ENCODE results near the gene GUK1.

GUK1 gene

DNA sequence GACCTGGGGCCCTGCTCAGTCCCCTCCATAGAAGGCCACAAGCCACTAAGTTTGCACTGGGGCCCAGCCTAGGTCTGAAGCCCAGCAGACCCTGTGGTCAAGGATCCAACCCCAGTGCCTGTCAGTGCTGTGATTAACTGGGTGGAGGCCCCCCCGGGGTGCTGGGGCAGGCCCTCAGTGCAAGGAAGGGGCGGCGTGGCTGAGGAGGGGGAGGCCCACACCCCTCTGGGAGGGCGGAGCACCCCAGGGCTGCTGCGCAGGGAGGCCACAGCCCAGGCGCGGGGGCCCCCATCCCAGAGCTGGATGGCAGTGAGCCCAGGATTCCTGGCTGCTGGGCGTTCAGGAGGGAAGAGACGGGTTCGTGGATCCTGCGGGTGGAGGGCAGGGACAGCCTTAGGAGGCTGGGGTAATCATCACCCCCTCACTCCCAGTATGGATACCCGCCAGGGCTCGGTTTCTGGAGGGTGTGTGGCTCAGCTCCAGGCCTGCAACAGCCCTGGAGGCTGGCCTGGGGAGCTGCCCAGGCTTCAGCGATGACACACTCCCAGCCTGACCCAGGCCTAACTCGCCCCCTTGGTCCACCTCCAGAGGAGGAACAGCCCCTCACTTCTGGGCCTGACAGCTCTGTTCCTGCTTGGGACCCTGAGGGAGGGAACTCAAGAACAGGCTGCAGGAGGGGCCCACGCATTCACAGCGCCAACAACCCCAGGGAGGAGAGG, 10.5 kb downstream of the GUK1 start:
- DNase-seq, result no peak

GRCh38 chr1:228151180-228151925, 11.3 kb downstream of the GUK1 start:
- DNase-seq, result no peak

- no peak for DNase-seq
These were observed 12.2 kb downstream of the GUK1 start for GRCh38 chr1:228152097-228152917.

GRCh38 chr1:228152918-228153258, 12.8 kb downstream of the GUK1 start:
- no peak for DNase-seq

GRCh38 chr1:228154021-228154669, 14.1 kb downstream of the GUK1 start:
- no peak for DNase-seq

- DNase-seq, result no peak
These were observed 14.8 kb downstream of the GUK1 start for GRCh38 chr1:228154670-228155571.

DNA sequence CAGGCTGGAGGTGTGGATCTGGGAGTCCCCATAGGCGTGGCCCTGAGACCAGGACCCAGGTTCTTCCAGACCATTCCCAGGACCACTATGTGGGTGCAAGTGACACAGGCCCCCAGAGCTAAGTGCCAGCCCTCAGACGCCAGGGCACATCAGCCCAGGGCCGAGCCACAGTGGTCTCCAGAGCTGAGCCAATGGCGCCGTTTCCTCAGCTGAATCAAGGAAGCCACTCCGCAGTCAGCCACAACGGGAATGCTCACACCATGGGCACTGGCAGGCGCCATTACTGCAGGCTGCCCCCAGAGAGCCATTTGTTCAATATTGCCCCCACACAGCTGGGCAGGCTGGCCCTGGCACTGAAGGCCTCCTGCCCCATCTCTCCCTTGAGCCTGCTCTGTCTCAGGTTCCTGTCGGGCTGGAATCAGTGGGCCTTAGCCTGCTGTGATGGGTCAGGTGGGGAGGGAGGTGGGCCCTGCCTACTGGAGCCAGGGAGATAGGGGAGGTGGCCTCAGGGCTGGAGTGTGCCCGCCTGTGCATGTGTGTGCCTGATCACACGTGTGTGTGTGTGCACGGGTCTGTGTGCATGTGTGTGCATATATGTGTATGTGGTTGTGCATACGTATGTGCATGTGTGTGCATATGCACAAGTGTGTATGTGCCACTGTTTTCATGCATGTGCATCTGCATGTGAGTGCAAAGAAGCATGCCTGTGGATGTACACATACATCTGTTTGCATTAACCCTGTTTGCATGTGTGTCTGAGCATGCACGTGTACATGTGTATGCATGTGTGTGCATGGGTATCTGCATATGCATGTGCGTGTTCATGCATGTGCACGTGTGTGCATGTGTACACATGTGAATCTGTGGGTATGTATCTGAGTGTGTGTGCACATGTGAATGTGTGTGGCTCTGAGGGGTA, 15.8 kb downstream of the GUK1 start:
- DNase-seq, result no peak

GRCh38 chr1:228156515-228156881, 16.4 kb downstream of the GUK1 start:
- no peak for DNase-seq

DNA sequence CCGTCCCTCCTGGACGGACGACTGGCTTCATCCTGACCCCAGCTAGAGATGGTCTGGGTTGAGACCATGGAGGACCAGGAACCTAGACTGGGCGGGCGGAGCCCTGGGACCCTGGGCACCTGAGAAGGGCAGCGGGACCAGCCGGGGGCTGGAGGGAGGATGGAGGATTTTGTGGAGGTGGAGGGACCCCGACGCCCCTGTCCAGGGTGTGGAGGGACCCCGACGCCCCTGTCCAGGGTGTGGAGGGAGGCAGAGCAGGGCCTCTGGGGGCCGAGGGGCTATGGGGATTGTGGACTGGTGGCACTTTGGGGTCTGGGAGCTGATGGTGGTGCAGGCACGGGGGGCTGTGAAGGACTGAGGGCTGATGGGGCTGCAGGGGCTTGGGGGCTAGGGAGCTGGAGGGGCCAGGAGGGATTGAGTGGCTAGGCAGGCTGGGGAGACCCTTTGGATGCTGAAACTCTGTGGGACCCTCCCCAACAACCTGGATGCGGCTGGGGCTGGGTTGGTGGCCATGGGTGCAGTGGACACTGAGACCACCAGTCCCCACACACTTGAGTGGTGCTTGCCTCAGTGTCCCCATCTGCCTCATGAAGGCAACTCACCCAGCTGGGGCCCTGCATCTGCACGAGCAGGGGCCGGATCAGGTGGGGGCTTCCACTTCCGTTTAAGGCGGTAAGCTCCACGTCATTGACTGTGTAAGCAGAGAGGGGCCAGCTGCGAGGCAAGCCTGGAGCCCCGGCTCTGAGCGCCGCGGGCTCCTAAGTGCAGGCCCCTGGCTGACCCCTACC, 17.1 kb downstream of the GUK1 start:
- DNase-seq, result no peak

GRCh38 chr1:228157729-228158126, 17.6 kb downstream of the GUK1 start:
- DNase-seq, result no peak

DNA sequence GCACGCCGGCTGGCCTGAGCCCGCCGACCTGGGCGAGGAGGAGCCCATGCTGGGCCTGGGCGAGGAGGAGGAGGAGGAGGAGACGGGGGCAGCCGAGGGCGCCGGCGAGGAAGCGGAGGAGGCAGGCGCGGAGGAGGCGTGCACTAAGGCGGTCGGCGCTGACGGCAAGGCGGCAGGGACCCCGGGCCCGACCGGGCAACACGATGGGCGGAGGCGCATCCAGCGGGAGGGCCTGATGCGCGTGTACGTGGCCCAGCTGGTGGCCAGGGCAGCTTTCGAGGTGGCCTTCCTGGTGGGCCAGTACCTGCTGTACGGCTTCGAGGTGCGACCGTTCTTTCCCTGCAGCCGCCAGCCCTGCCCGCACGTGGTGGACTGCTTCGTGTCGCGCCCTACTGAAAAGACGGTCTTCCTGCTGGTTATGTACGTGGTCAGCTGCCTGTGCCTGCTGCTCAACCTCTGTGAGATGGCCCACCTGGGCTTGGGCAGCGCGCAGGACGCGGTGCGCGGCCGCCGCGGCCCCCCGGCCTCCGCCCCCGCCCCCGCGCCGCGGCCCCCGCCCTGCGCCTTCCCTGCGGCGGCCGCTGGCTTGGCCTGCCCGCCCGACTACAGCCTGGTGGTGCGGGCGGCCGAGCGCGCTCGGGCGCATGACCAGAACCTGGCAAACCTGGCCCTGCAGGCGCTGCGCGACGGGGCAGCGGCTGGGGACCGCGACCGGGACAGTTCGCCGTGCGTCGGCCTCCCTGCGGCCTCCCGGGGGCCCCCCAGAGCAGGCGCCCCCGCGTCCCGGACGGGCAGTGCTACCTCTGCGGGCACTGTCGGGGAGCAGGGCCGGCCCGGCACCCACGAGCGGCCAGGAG, 18.3 kb downstream of the GUK1 start:
- DNase-seq, result no peak

DNA sequence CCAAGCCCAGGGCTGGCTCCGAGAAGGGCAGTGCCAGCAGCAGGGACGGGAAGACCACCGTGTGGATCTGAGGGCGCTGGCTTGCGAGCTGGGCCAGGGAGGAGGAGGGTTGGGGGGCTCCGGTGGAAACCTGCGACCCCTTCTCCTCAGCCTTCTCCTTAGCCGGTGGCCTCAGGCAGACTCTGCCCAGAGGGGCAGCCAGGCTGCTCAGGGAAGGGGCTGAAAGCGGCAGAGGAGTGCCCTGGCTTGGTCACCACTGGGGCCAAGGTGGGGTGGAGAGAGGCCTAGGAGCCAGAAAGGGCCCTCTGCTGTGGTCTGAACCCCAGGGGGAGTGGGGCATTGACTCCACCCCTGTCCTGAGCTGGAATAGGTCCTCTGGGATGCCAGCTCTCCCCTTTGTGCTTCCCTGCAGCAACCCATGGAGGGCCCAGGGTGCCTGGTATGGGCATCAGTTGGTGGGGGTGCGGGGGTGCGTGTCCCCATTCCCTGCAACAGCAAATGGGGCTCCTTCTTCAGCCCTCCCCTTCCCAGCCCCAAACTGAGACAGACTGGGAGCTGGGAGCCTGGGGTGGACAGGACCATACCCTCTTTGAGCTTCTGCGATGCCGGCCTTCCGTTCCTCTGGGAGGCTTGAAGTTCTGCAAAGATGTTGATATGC, 19.1 kb downstream of the GUK1 start:
- DNase-seq, result no peak

DNA sequence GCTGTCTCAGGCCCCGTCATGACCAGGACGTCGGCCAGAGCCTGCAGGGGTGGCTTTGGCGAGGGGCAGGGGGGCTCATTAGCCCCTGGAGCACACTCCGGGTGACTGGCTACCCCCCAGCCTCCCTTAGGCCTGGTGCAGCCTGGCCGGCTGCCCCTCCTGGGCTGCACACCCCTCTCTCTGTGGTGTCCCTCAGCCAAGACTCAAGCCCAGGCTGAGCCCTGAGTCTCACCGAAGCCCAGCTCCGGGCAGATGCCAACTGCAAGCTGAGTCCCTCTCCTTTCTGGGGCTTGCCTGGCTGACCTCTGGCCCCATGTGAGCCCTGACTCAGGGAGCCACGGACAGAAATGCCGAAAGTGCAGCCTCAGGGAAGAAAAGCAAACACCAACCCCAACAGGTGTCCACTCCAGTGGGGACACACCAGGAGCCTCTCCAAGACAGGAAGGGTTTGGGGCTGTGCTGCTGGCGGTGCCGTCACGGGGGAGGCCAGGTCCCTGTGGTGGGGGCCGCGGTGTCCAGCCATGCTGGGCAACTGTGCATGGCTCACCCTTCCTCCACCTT, 20.2 kb downstream of the GUK1 start:
- DNase-seq, result no peak

- no peak for DNase-seq
These were observed 21.3 kb downstream of the GUK1 start for GRCh38 chr1:228161362-228161761.

DNA sequence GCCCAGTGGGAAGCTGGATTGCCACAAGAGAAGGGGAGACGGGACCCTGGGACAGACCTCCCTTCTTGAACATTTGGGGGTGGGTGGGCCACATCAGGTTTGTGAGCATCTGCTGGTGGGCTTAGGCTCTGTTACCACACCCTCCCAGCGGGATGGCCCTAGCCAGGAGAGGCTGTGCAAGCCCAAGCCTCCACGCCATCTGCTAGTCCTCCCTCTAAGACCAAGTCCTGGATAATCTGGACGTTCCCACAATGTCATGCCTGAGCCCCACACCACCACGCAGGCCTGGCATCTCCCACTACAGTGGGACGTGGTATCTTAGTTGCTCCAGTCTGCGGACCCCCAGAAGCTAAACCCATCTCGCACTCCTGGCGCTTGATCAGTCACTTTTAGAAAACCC, 21.8 kb downstream of the GUK1 start:
- no peak for DNase-seq

DNA sequence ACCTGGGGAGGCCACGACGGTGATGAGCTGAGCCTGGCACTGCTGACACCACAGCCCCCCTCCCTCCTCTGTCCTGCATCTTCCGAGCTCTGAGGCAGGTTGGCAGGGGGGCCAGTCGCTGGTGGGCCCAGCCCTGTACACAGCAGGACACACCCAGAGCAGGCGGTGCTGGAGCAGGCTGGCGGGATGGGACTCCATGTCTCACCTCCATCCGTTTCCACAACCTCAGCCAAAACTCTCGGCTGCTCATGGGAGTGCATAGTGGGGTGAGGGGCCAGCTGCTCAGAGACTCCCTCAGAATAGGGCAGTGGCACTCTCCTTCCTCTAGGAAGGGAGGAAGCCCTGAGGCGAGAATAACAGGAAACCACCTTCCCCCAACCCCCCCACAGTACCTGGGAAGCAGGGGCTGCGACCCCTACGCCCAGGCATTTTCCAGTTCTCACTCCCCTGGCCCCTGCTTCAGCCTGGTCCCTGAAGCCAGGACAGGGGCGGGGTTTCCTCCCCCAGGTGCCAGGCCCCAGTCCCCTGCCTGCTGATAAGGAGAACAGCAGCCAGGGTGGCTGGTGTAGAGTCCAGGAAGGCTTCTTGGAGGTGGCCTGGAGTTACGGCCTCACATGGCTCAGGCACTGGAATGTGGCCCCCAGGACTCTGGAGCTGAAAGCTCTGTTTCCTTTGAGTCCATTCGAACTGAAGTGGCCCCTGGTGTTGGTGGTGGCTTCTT, 22.4 kb downstream of the GUK1 start:
- no peak for DNase-seq

GRCh38 chr1:228163007-228163753, 23.1 kb downstream of the GUK1 start:
- no peak for DNase-seq

All from CD4-positive, alpha-beta T cell treated with Interferon alpha-2 for 1 hour (primary cell).